Activated CD4-positive, alpha-beta T cell treated with anti-CD3 and anti-CD28 coated beads for 24 hours (primary cell): ENCODE data around the gene BARHL1.

ENCODE experiments used
- DNase-seq, 2 donors: peaks; one replicate each; pipeline ENCODE4 v3.0.0-alpha.2; 2020; ENCODE audit warnings: low read depth in 2 of 2

The BARHL1 gene

GRCh38 chr9:132615774-132616173, 33.4 kb downstream of the BARHL1 start:
- DNase-seq = no peak

GRCh38 chr9:132616725-132617124, 34.3 kb downstream of the BARHL1 start:
- DNase-seq = no peak

GRCh38 chr9:132622159-132622558, 39.8 kb downstream of the BARHL1 start:
- DNase-seq = no peak

GRCh38 chr9:132626285-132626684, 43.9 kb downstream of the BARHL1 start:
- no peak for DNase-seq

GRCh38 chr9:132627106-132627505, 44.7 kb downstream of the BARHL1 start:
- no peak for DNase-seq

- DNase-seq = no peak
These were observed 45.2 kb downstream of the BARHL1 start for GRCh38 chr9:132627594-132627993.

GRCh38 chr9:132628746-132629145, 46.3 kb downstream of the BARHL1 start:
- DNase-seq = no peak

- no peak for DNase-seq
These were observed 47.7 kb downstream of the BARHL1 start for GRCh38 chr9:132630116-132630515.

GRCh38 chr9:132630811-132631210, 48.4 kb downstream of the BARHL1 start:
- DNase-seq = no peak

- no peak for DNase-seq
These were observed 48.9 kb downstream of the BARHL1 start for GRCh38 chr9:132631280-132631679.

GRCh38 chr9:132631685-132632084, 49.3 kb downstream of the BARHL1 start:
- no peak for DNase-seq

- no peak for DNase-seq
These were observed 50.2 kb downstream of the BARHL1 start for GRCh38 chr9:132632413-132633129.

- DNase-seq = no peak
These were observed 51.9 kb downstream of the BARHL1 start for GRCh38 chr9:132634327-132634726.

- no peak for DNase-seq
These were observed 54.9 kb downstream of the BARHL1 start for GRCh38 chr9:132637351-132637750.

GRCh38 chr9:132637801-132638200, 55.4 kb downstream of the BARHL1 start:
- DNase-seq = no peak

- no peak for DNase-seq
These were observed 55.8 kb downstream of the BARHL1 start for GRCh38 chr9:132638240-132638639.

GRCh38 chr9:132639322-132639721, 56.9 kb downstream of the BARHL1 start:
- DNase-seq = no peak
